ENCODE results near the gene IL25. TPM values are rescaled to one million over a fixed set of nuclear protein-coding genes. Genes with fewer than 3 reads are reported as not detected.

IL25 gene
- polyA plus RNA-seq, 1 donor (not counting 4 experiments of a cell fraction or from before 2014, with no cell fraction given): not detected

GRCh38 chr14:23409966-23410635 lies 37.5 kb downstream of the IL25 start:
- TF ChIP-seq EZH2 (IDR thresholded peaks at IDR 0.05; ENCODE audit: low read length) (no peak), CTCF (optimal IDR thresholded peaks at IDR 0.05 in 1 of 3, IDR thresholded peaks at IDR 0.05 in 1 of 3, conservative IDR thresholded peaks at IDR 0.05 in 1 of 3; ENCODE audit: extremely low read depth in 1 of 3, insufficient read depth in 2 of 3, low read length in 3 of 3) (no peak)
- no peak for FAIRE-seq
- Histone ChIP-seq H4K20me1 (ENCODE audit: control insufficient read depth, extremely low read depth, insufficient read depth, low read length) (no peaks in the 10 kb centered on the region), H3K79me2 (ENCODE audit: control insufficient read depth, insufficient read depth, low read length) (no peaks in the 10 kb centered on the region), H3K27me3 (ENCODE audit: control insufficient read depth, extremely low read depth, insufficient read depth, low read length) (peaks cover 5% of the 10 kb centered on the region), H3K4me2 (ENCODE audit: control insufficient read depth, extremely low read depth, insufficient read depth, low read depth, low read length) (no peak overlapping the region), H3K27ac (ENCODE audit: control insufficient read depth, insufficient read depth, low read length) (no peak overlapping the region), H3K9me1 (ENCODE audit: control insufficient read depth, extremely low read depth, insufficient read depth, low read length) (no peaks in the 10 kb centered on the region), H3K9ac (ENCODE audit: control insufficient read depth, extremely low read depth, insufficient read depth, low read length) (no peak overlapping the region), H2AFZ (ENCODE audit: control insufficient read depth, low read length) (no peak overlapping the region), H3K4me3 (ENCODE audit: control insufficient read depth in 2 of 3, extremely low read depth in 1 of 3, insufficient read depth in 2 of 3, low read depth in 1 of 3, low read length in 3 of 3) (no peak overlapping the region), H3K9me3 (ENCODE audit: control insufficient read depth, low read depth, low read length) (no peaks in the 10 kb centered on the region), H3K36me3 (ENCODE audit: control insufficient read depth in 2 of 2, extremely low read depth in 1 of 2, insufficient read depth in 2 of 2, low read length in 2 of 2) (no peaks in the 10 kb centered on the region), H3K4me1 (ENCODE audit: control insufficient read depth, extremely low read depth, insufficient read depth, low read length) (no peaks in the 10 kb centered on the region)
- dilution Hi-C loops (cut with MboI; ENCODE audit: extremely low pct_ligation_motif_present, low sequenced_read_pairs): no loop called here
- no peak for DNase-seq (ENCODE audit: low read depth, low spot score)

- H4K20me1 ChIP-seq (ENCODE audit: control insufficient read depth, extremely low read depth, insufficient read depth, low read length): no peaks in the 10 kb centered on the region
- dilution Hi-C loops (cut with MboI; ENCODE audit: extremely low pct_ligation_motif_present, low sequenced_read_pairs): no loop called here
- DNase-seq (ENCODE audit: low read depth, low spot score) (no peak), FAIRE-seq (no peak)
- no peaks in the 10 kb centered on the region for H3K9me1 ChIP-seq (ENCODE audit: control insufficient read depth, extremely low read depth, insufficient read depth, low read length)
- H3K36me3 ChIP-seq (ENCODE audit: control insufficient read depth in 2 of 2, extremely low read depth in 1 of 2, insufficient read depth in 2 of 2, low read length in 2 of 2): no peaks in the 10 kb centered on the region
- no peak for TF ChIP-seq CTCF (optimal IDR thresholded peaks at IDR 0.05 in 1 of 3, IDR thresholded peaks at IDR 0.05 in 1 of 3, conservative IDR thresholded peaks at IDR 0.05 in 1 of 3; ENCODE audit: extremely low read depth in 1 of 3, insufficient read depth in 2 of 3, low read length in 3 of 3)
- TF ChIP-seq EZH2 (IDR thresholded peaks at IDR 0.05; ENCODE audit: low read length): no peak
- H3K4me3 ChIP-seq (ENCODE audit: control insufficient read depth in 2 of 3, extremely low read depth in 1 of 3, insufficient read depth in 2 of 3, low read depth in 1 of 3, low read length in 3 of 3): no peak overlapping the region
- no peak overlapping the region for H3K4me2 ChIP-seq (ENCODE audit: control insufficient read depth, extremely low read depth, insufficient read depth, low read depth, low read length)
- H2AFZ ChIP-seq (ENCODE audit: control insufficient read depth, low read length): no peak overlapping the region
- H3K27ac ChIP-seq (ENCODE audit: control insufficient read depth, insufficient read depth, low read length): no peak overlapping the region
- no peaks in the 10 kb centered on the region for H3K4me1 ChIP-seq (ENCODE audit: control insufficient read depth, extremely low read depth, insufficient read depth, low read length)
- H3K79me2 ChIP-seq (ENCODE audit: control insufficient read depth, insufficient read depth, low read length): no peaks in the 10 kb centered on the region
- H3K9me3 ChIP-seq (ENCODE audit: control insufficient read depth, low read depth, low read length): no peaks in the 10 kb centered on the region
- H3K9ac ChIP-seq (ENCODE audit: control insufficient read depth, extremely low read depth, insufficient read depth, low read length): no peak overlapping the region
- peaks cover 5% of the 10 kb centered on the region for H3K27me3 ChIP-seq (ENCODE audit: control insufficient read depth, extremely low read depth, insufficient read depth, low read length)
Measured at GRCh38 chr14:23411563-23412525, 39.2 kb downstream of the IL25 start.
